Lower leg skin (tissue), 3 donors: ENCODE data around the gene UPK3A.

Experiments used
- POLR2A ChIP-seq, 2 donors: fragments of 450-650 bp; IDR thresholded peaks; one replicate each; pipeline ENCODE4 v1.6.1; 2016 to 2017; ENCODE audit warnings: antibody characterized with exemption in 2 of 2, mild to moderate bottlenecking in 1 of 2, moderate library complexity in 1 of 2
- TF ChIP-seq, protein P1 (sequence below), 3 donors: fragments of 450-650 bp; IDR thresholded peaks; one replicate each; pipeline ENCODE4 v1.5.1; 2016; ENCODE audit warnings: antibody characterized with exemption in 3 of 3, mild to moderate bottlenecking in 3 of 3, moderate library complexity in 2 of 3

- TF ChIP-seq, protein P1, sequence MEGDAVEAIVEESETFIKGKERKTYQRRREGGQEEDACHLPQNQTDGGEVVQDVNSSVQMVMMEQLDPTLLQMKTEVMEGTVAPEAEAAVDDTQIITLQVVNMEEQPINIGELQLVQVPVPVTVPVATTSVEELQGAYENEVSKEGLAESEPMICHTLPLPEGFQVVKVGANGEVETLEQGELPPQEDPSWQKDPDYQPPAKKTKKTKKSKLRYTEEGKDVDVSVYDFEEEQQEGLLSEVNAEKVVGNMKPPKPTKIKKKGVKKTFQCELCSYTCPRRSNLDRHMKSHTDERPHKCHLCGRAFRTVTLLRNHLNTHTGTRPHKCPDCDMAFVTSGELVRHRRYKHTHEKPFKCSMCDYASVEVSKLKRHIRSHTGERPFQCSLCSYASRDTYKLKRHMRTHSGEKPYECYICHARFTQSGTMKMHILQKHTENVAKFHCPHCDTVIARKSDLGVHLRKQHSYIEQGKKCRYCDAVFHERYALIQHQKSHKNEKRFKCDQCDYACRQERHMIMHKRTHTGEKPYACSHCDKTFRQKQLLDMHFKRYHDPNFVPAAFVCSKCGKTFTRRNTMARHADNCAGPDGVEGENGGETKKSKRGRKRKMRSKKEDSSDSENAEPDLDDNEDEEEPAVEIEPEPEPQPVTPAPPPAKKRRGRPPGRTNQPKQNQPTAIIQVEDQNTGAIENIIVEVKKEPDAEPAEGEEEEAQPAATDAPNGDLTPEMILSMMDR (IDR thresholded peaks at IDR 0.05) = no peak
- no peak for TF ChIP-seq POLR2A (IDR thresholded peaks at IDR 0.05)
Observed at GRCh38 chr22:45285263-45286058, 712 bp downstream of the UPK3A start.
